ENCODE measurements around the gene KRTAP12-1.

DNA sequence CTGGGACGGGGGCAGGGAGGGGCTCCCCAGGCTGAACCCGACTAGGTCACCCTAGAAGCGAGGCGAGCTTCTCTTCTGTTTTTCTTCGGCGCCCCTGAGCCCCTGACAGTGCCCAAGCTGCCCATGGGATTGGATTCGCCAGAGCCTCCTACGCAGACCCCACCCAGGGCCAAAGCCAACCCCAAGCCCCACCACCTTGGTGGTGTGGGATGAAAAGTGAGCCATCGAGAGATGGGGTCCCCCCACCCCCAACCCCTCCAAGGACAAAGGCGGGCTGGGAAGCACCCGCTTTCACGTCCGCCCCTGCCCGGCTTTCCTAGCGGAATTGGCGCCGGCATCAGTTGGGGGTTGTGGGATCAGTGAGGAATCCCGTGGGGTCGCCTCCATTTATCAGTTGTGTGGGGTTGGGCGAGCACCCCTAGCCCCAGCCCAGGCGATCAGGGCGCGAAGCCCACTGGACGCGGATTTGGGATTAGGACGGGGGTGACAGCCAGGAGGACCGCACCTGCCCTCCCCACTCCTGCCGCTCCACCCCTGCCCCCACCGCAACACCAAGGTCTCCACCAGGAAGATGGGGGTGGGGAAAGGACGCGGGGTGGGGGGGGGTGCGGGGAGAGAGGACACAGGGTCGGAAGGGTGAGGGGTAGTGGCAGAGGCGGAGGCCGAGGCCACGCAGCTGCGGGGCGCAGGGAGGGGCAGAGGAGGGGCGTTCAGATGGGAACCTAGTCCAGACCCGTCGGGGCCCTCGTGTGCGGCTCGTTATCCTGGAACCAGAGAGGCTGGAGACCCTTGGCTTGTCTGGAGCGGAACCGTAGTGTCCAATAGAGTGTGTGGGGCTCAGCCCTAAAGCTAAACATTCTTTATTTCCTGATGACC lies 25.0 kb upstream of the KRTAP12-1 start:
- TF ChIP-seq POLR2A (IDR thresholded peaks at IDR 0.05) (no peak), EP300 (IDR thresholded peaks at IDR 0.05) (no peak), POLR2AphosphoS5 (IDR thresholded peaks at IDR 0.05) (no peak)
- TF ChIP-seq, protein P1, sequence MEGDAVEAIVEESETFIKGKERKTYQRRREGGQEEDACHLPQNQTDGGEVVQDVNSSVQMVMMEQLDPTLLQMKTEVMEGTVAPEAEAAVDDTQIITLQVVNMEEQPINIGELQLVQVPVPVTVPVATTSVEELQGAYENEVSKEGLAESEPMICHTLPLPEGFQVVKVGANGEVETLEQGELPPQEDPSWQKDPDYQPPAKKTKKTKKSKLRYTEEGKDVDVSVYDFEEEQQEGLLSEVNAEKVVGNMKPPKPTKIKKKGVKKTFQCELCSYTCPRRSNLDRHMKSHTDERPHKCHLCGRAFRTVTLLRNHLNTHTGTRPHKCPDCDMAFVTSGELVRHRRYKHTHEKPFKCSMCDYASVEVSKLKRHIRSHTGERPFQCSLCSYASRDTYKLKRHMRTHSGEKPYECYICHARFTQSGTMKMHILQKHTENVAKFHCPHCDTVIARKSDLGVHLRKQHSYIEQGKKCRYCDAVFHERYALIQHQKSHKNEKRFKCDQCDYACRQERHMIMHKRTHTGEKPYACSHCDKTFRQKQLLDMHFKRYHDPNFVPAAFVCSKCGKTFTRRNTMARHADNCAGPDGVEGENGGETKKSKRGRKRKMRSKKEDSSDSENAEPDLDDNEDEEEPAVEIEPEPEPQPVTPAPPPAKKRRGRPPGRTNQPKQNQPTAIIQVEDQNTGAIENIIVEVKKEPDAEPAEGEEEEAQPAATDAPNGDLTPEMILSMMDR (IDR thresholded peaks at IDR 0.05) = no peak

Measured in suprapubic skin (tissue), 4 donors.